Heart left ventricle (tissue), 16 donors: ENCODE data around the gene SLC52A3. TPM values are rescaled to one million over a fixed set of nuclear protein-coding genes. Genes with fewer than 3 reads are reported as not detected.

Experiments
- ATAC-seq, 4 donors: fragments of 200-7000 bp; cut with Tn5 transposase; one replicate each; pipeline ENCODE4 v1.9.1; 2020 to 2022; ENCODE audit warnings: moderate library complexity in 4 of 4, mild to moderate bottlenecking in 3 of 4, moderate number of reproducible peaks in 1 of 4
- DNase-seq, 5 donors: peaks; one replicate each; pipeline ENCODE4 v3.0.0-alpha.2; 2020
- H3K27ac ChIP-seq, 12 donors: fragments of 200-600 bp; sonication (generic) in 4 of 12; one replicate each; pipeline versions ENCODE4 v1.5.0 to v1.8.0; 2016 to 2022; ENCODE audit warnings: mild to moderate bottlenecking in 2 of 12
- H3K27me3 ChIP-seq, 9 donors: fragments of 200-600 bp; sonication (generic) in 2 of 9; one replicate each; pipeline versions ENCODE4 v1.5.1 to v1.8.0; 2016 to 2022; ENCODE audit warnings: mild to moderate bottlenecking in 3 of 9
- H3K36me3 ChIP-seq, 9 donors: fragments of 200-600 bp; sonication (generic) in 2 of 9; one replicate each; pipeline versions ENCODE4 v1.5.0 to v1.8.0; 2018 to 2022; ENCODE audit warnings: mild to moderate bottlenecking in 2 of 9
- H3K4me1 ChIP-seq, 12 donors: fragments of 200-600 bp; sonication (generic) in 4 of 12; one replicate each; pipeline versions ENCODE4 v1.5.0 to v1.8.0; 2016 to 2022; ENCODE audit warnings: mild to moderate bottlenecking in 3 of 12
- H3K4me3 ChIP-seq, 12 donors: fragments of 200-600 bp; sonication (generic) in 4 of 12; one replicate each; pipeline versions ENCODE4 v1.5.0 to v1.8.0; 2017 to 2022; ENCODE audit warnings: mild to moderate bottlenecking in 9 of 12, moderate library complexity in 4 of 12
- H3K9me3 ChIP-seq, 12 donors: fragments of 200-600 bp; sonication (generic) in 4 of 12; one replicate each; pipeline versions ENCODE4 v1.5.0 to v1.8.0; 2016 to 2022; ENCODE audit warnings: mild to moderate bottlenecking in 1 of 12
- CTCF ChIP-seq, 12 donors: fragments of 200-600 bp; sonication (generic) in 4 of 12; IDR thresholded peaks; one replicate each; pipeline versions ENCODE4 v1.5.0 to v1.8.0; 2018 to 2022; ENCODE audit warnings: antibody characterized with exemption in 12 of 12, mild to moderate bottlenecking in 5 of 12
- POLR2A ChIP-seq, 2 donors: fragments of 450-650 bp; IDR thresholded peaks; one replicate each; pipeline ENCODE4 v1.6.1; 2017; ENCODE audit warnings: antibody characterized with exemption in 2 of 2, mild to moderate bottlenecking in 2 of 2, moderate library complexity in 2 of 2
- WGBS, 4 donors: extraction: QIAGEN DNeasy Blood & Tissue Kit in 2 of 4; methylation state at CpG; one replicate each; pipeline versions ENCODE4 v1.1.5 to v1.1.7; 2013 to 2018; 5-methylcytosine and 5-hydroxymethylcytosine counted together
- intact Hi-C, 10 donors: fragments of 100-400 bp; cut with DNase I; formaldehyde crosslinking; loops; one replicate each; pipeline versions ENCODE4 v1.11.1 to v1.14.2; 2022
- polyA plus RNA-seq, 2 donors: library from polyadenylated mRNA; stranded (reverse); fragments of 200-250 nt; gene quantifications; one replicate each; pipeline ENCODE4 v1.2.3, GENCODE V29; 2013
- total RNA-seq, 9 donors: library from RNA; depleted of rRNA in 2 of 9; stranded (reverse); fragments of >200 nt in 2 of 9; fragmentation: NEBNext Ultra II Directional in 3 of 9; extraction: Animal tissue kit (Norgen Biotek cat#: 25700) in 3 of 9; gene quantifications; one replicate each; pipeline versions ENCODE4 v1.1.0 to v1.2.4, GENCODE V29; 2016 to 2023
- donor health status: ischemic (EF 13 %, LVEDD 7.1; RV severe dilation, severe dysfunction).
- donor health status: healthy with polysubstance abuse.
- donor health status: DM: no; HTN: yes; CAD: no.
- donor health status: DM: no; HTN: no; CAD: no.
- donor health status: ischemic (EF 25% LVEDD 6.9; RV normal size, moderate dysfunction).
- donor health status: ischemic (EF 25% LVEDD 5.7; RV mildly dilated, moderate dysfunction).
- donor health status: healthy.
- donor health status: DM: yes; HTN: yes; CAD: no.
- donor health status: ischemic (EF 35%, LVEDD 5.7; RV mildly dilated, moderate dysfunction).
- donor health status: nonischemic (EF 11% LVEDD 7.7; RV severe dilation, severe dysfunction).
- donor health status: DM: yes; HTN: yes; CAD: no.
- donor health status: PGD.
- donor health status: ischemic (EF 29% LVEDD 5.4; RV normal size, mild dysfunction).
- donor health status: nonischemic (EF 23%, LVEDD 6.1; RV moderate dilation, normal function).

SLC52A3 gene
- total and polyA plus RNA-seq, 11 donors: 1.4 to 18.6 (median 2.8) TPM

DNA sequence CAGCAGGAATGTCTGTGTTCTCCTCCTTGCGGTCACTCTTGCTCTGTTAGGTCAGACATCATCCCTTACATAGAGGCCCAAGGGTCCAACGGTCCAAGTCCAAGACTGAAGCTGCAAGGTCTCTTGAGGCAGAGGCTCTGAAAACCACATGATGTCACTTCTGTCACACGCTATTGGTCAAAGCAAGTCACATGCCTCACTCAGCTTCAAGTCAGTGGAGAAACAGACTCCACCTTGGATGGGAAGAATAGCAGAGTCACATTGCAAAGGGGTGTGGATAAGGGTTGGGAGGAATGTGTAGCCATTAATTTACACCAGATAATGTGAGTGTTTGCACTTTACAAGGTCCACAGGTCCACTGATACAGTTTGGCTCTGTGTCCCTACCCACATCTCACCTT is 17.5 kb downstream of the SLC52A3 start:
- DNase-seq: no peak
- Histone ChIP-seq H3K36me3 (no peaks in the 10 kb centered on the region), H3K4me3 (no peak overlapping the region), H3K9me3 (peaks cover 0 to 8% (median 4%) of the 10 kb centered on the region in 12 donors), H3K27ac (no peak overlapping the region), H3K4me1 (peaks cover 0 to 25% (median 1%) of the 10 kb centered on the region in 12 donors), H3K27me3 (peaks cover 0 to 8% (median 0%) of the 10 kb centered on the region in 9 donors)
- intact Hi-C loops: no loop called here
- WGBS, 4 donors: 58 to 87% (median 82%) methylated on average over 3 of the region's 3 CpGs
- ATAC-seq: no peak
- no peak for TF ChIP-seq CTCF (IDR thresholded peaks at IDR 0.05)
- TF ChIP-seq POLR2A (IDR thresholded peaks at IDR 0.05): no peak

GRCh38 chr20:745683-746301 is 22.5 kb downstream of the SLC52A3 start:
- TF ChIP-seq CTCF (IDR thresholded peaks at IDR 0.05) (no peak), POLR2A (IDR thresholded peaks at IDR 0.05) (no peak)
- H3K9me3 ChIP-seq: peaks cover 0 to 24% (median 10%) of the 10 kb centered on the region in 12 donors
- no peaks in the 10 kb centered on the region for H3K36me3 ChIP-seq
- 86 to 91% (median 91%) methylated on average over 4 of the region's 4 CpGs for WGBS, 4 donors
- intact Hi-C loops: loop anchor here in 1 of 10 donors (10.0 kb wide), 1 partner anchor 391 kb away; no protein-coding TSS in a partner anchor
- H3K27ac ChIP-seq: no peak overlapping the region
- ATAC-seq: no peak
- no peak for DNase-seq
- H3K27me3 ChIP-seq: peaks cover 0 to 8% (median 0%) of the 10 kb centered on the region in 9 donors
- no peak overlapping the region for H3K4me3 ChIP-seq
- H3K4me1 ChIP-seq: no peaks in the 10 kb centered on the region

DNA sequence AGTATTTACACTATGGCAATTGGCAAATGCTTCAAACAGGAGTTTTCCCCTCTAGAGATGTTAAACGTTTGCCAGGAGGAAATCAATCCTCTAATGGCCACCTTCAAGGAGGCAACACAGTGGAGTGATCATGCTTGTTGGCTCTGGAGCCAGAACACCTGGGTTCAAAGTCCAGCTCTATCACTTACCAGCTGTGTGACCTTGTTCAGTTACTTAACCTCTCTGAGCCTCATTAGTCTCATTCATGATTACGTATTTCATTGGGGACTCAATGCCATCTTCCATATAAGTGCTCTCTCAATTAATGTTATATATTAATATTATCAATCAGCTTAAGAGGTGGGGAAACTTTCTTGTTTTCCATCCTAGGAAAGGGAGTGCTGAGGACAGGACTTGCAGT is 26.1 kb downstream of the SLC52A3 start:
- Histone ChIP-seq H3K36me3 (no peaks in the 10 kb centered on the region), H3K4me1 (peaks cover 0 to 3% (median 0%) of the 10 kb centered on the region in 12 donors), H3K27ac (no peak overlapping the region), H3K27me3 (peaks cover 0 to 3% (median 0%) of the 10 kb centered on the region in 9 donors), H3K9me3 (peaks cover 0 to 24% (median 10%) of the 10 kb centered on the region in 12 donors), H3K4me3 (no peak overlapping the region)
- WGBS, 4 donors: 63 to 81% (median 74%) methylated on average over 2 of the region's 2 CpGs
- no peak for DNase-seq
- TF ChIP-seq POLR2A (IDR thresholded peaks at IDR 0.05): no peak
- no peak for TF ChIP-seq CTCF (IDR thresholded peaks at IDR 0.05)
- ATAC-seq: no peak
- intact Hi-C loops: loop anchor here in 1 of 10 donors (10.0 kb wide), 1 partner anchor 387 kb away; no protein-coding TSS in a partner anchor

- no peak for TF ChIP-seq POLR2A (IDR thresholded peaks at IDR 0.05)
- no peak for TF ChIP-seq CTCF (IDR thresholded peaks at IDR 0.05)
- H3K4me1 ChIP-seq: peaks cover 0 to 3% (median 0%) of the 10 kb centered on the region in 12 donors
- DNase-seq (no peak), ATAC-seq (no peak)
- no peak overlapping the region for H3K4me3 ChIP-seq
- H3K27me3 ChIP-seq: peaks cover 0 to 3% (median 0%) of the 10 kb centered on the region in 9 donors
- 48 to 82% (median 69%) methylated on average over 6 of the region's 6 CpGs for WGBS, 4 donors
- H3K36me3 ChIP-seq: no peaks in the 10 kb centered on the region
- H3K27ac ChIP-seq: no peak overlapping the region
- intact Hi-C loops: loop anchor here in 1 of 10 donors (10.0 kb wide), 1 partner anchor 387 kb away; no protein-coding TSS in a partner anchor
- peaks cover 0 to 24% (median 10%) of the 10 kb centered on the region in 12 donors for H3K9me3 ChIP-seq
These were observed 26.7 kb downstream of the SLC52A3 start for GRCh38 chr20:741620-742019.
